Neutrophil (primary cell): ENCODE results near the gene TTC27.

Experiments used
- H3K27ac ChIP-seq: fragments of 200-600 bp; sonication (generic); 2 replicates; pipeline ENCODE4 v1.5.1; 2016; ENCODE audit warnings: mild to moderate bottlenecking, moderate library complexity
- H3K27me3 ChIP-seq: fragments of 200-600 bp; sonication (generic); 2 replicates; pipeline ENCODE4 v1.6.0; 2016; ENCODE audit warnings: mild to moderate bottlenecking
- H3K36me3 ChIP-seq: fragments of 200-600 bp; sonication (generic); 2 replicates; pipeline ENCODE4 v1.5.1; 2017
- H3K4me1 ChIP-seq, 2 experiments: fragments of 200-600 bp in 1 of 2; sonication (generic) in 1 of 2; 1 replicate in 1 of 2; 2 replicates in 1 of 2; pipeline versions ENCODE4 v1.5.1 to v1.6.1; 2013 to 2016; ENCODE audit warnings: low read depth in 1 of 2, low read length in 1 of 2, mild to moderate bottlenecking in 1 of 2, moderate library complexity in 1 of 2; ENCODE audit not compliant: control insufficient read depth in 1 of 2, insufficient read depth in 1 of 2
- H3K4me3 ChIP-seq, 2 experiments: fragments of 200-600 bp in 1 of 2; sonication (generic) in 1 of 2; 1 replicate in 1 of 2; 2 replicates in 1 of 2; pipeline ENCODE4 v1.5.1; 2013 to 2016; ENCODE audit warnings: low read depth in 1 of 2, low read length in 1 of 2, mild to moderate bottlenecking in 1 of 2, moderate library complexity in 1 of 2
- H3K9me3 ChIP-seq: fragments of 200-600 bp; sonication (generic); 2 replicates; pipeline ENCODE4 v1.5.1; 2016
- CTCF ChIP-seq: fragments of 200-600 bp; sonication (generic); IDR thresholded peaks from 2 replicates; pipeline ENCODE4 v1.5.1; 2016; ENCODE audit warnings: antibody characterized with exemption

TTC27 gene

GRCh38 chr2:32792416-32792815 is 164.6 kb downstream of the TTC27 start:
- Histone ChIP-seq H3K27me3 (no peaks in the 10 kb centered on the region), H3K9me3 (no peaks in the 10 kb centered on the region), H3K4me1 (peaks cover 0 to 11% of the 10 kb centered on the region in 2 experiments), H3K36me3 (no peaks in the 10 kb centered on the region), H3K27ac (no peak overlapping the region), H3K4me3 (no peak overlapping the region)
- TF ChIP-seq CTCF, result no peak

DNA sequence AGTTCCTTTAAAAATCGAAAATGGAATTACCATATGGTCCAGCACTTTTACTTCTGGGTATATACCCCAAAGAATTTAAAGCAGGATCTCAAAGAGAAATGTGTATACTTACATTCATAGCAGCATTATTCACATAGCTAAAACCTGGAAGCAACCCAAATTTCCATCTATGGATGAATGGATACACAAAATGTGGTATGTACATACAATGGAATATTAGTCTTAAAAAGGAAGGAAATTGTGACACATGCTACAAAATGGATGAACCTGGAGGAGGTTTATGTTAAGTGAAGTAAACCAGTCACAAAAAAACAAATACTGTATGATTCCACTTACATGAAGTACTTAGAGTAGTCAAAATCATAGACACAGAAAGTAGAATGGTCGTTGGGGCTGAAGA is 171.0 kb downstream of the TTC27 start:
- no peak overlapping the region for H3K4me3 ChIP-seq
- no peaks in the 10 kb centered on the region for H3K36me3 ChIP-seq
- no peak for TF ChIP-seq CTCF
- no peaks in the 10 kb centered on the region for H3K4me1 ChIP-seq
- no peaks in the 10 kb centered on the region for H3K9me3 ChIP-seq
- no peaks in the 10 kb centered on the region for H3K27me3 ChIP-seq
- no peak overlapping the region for H3K27ac ChIP-seq

GRCh38 chr2:32801741-32802140 is 173.9 kb downstream of the TTC27 start:
- H3K4me1 ChIP-seq, result no peaks in the 10 kb centered on the region
- no peak overlapping the region for H3K4me3 ChIP-seq
- no peaks in the 10 kb centered on the region for H3K36me3 ChIP-seq
- H3K27ac ChIP-seq, result no peak overlapping the region
- TF ChIP-seq CTCF, result no peak
- no peaks in the 10 kb centered on the region for H3K27me3 ChIP-seq
- H3K9me3 ChIP-seq, result no peaks in the 10 kb centered on the region

DNA sequence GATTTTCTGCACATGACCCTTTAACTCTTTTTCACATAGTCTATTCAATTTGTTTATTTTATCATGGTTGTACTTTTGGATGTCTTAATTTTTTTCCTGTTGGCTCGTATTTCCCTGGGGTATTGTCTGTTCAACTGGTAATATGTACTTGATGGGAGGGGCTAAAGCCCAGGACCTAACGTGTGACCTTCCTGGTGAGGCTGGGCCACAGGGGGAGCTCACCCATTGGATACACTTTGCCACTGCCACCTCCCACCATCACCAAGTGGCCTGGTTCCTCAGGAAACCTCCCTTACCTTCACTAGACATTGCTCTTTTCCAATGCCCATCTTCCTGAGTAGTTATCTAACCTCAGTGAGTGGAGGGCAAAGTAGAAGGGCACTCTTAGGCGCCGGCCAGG is 175.0 kb downstream of the TTC27 start:
- H3K9me3 ChIP-seq, result no peaks in the 10 kb centered on the region
- H3K27me3 ChIP-seq, result no peaks in the 10 kb centered on the region
- no peak overlapping the region for H3K27ac ChIP-seq
- no peak overlapping the region for H3K4me3 ChIP-seq
- no peaks in the 10 kb centered on the region for H3K4me1 ChIP-seq
- TF ChIP-seq CTCF, result no peak
- H3K36me3 ChIP-seq, result no peaks in the 10 kb centered on the region

DNA sequence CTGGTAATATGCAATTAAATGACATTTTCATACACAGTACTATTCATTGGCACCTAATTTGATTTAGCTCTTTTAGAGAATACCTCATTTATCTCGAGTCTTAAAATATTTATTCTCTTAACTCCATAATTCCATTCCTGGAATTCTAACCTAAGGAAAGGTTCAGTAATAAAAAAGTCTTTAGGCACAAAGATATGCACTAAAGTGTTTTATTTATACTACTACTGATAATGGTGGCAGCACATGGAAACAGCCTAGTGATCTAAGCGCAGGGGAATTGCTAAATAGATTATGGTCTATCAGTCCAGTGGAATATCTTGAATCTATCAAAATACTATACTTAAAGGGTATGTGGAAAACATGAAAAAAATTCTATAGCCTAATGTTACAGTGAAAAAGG is 176.4 kb downstream of the TTC27 start:
- Histone ChIP-seq H3K4me1 (no peaks in the 10 kb centered on the region), H3K4me3 (no peak overlapping the region), H3K9me3 (no peaks in the 10 kb centered on the region), H3K27me3 (no peaks in the 10 kb centered on the region), H3K27ac (no peak overlapping the region), H3K36me3 (no peaks in the 10 kb centered on the region)
- TF ChIP-seq CTCF, result no peak
